HG02938 (cell line): ENCODE results near the gene ZBTB17.
"Not testable (repeated sequence)": the region's sequence is repeated elsewhere in the genome, so short reads cannot be mapped to it uniquely, and the experiment has no call there.

Source experiments
- ATAC-seq: cut with Tn5 transposase; IDR thresholded peaks from one replicate; pipeline ENCODE4 v1.9.1; 2021; ENCODE audit warnings: mild to moderate bottlenecking, moderate library complexity; ENCODE audit not compliant: unreplicated experiment

The ZBTB17 gene

GRCh38 chr1:15991427-15992186 lies 15.7 kb upstream of the ZBTB17 start:
- ATAC-seq, result no peak

DNA sequence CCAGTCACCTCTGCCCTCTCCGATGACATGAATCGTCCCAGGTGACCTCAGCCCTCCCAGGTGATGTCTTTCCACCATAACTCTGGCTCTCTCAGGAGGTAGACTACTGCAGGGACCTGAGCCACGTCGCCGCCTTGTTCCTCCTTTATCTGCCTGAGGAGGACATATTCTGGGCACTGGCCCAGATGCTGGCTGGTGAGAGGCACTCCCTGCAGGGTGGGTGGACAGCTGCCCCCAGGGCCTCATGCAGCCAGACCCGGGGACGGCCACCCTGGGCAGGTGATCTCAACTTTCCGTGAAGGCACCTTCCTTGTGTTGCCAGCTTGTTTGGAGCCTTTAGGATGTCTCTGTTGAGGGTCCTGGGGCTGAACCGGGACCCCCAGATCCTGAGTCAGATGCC lies 13.9 kb upstream of the ZBTB17 start:
- no peak for ATAC-seq

DNA sequence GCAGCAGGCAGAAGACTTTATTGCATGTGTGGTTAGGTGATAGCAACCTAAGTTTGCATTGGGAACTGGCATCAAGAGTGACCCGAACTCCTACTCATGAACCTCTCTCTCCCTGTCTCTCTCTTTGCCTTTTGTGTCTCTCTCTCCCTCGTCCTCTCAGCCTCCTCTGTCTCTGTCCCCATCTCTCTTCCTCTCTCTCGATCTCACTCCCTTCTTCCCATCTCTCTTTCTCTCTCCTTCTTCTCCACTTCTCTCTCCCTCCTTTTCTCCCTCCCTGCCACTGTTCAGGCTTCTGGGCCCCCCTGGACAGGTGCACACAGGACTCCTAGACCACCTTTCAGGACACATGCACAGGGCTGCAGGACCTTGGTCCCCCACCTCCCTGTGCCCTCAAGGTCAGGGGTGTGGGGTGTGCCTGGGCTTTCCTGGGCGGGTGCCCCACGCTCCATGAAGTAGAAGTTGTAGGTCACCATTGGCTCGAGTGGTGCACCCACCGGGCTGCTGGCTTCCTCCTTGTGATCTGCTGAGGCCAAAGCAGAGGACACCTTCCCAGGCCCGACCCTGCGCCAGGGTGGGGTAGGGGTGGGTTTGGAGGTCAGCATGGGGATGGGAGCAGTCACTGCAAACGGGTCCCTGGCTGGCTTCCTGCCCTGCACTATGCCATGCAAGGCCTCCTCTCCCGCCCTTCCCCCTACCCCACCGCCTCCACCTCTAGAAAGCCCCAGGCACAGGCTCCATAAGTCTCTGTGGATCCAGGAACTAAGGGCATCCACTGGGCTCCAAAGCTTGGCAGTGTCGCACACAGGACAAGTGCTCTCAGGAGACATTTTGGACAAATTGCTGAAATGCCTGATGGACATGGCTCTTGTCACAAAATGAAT lies 13.2 kb upstream of the ZBTB17 start:
- ATAC-seq, result no peak

- ATAC-seq, result no peak
These were observed 9.9 kb upstream of the ZBTB17 start for GRCh38 chr1:15985611-15986297.

GRCh38 chr1:15983275-15983674 lies 7.4 kb upstream of the ZBTB17 start:
- ATAC-seq, result no peak

- ATAC-seq, result no peak
These were observed 5.8 kb upstream of the ZBTB17 start for GRCh38 chr1:15981679-15982078.

DNA sequence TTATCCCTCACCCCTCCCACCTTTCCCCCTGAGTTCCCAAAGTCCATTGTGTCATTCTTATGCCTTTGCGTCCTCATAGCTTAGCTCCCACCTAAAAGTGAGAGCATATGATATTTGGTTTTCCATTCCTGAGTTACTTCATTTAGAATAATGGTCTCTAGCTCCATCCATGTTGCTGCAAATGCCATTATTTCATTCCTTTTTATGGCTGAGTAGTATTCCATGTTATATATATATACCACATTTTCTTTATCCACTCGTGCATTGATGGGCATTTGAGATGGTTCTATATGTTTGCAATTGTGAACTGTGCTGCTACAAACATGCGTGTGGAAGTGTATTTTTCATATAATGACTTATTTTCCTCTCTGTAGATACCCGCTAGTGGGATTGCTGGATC lies 2.0 kb upstream of the ZBTB17 start:
- ATAC-seq, result not testable (repeated sequence)

- peak; percentile 42 for ATAC-seq
These were observed 520 bp downstream of the ZBTB17 start for GRCh38 chr1:15975358-15975804.

- peak; percentile 21 for ATAC-seq
These were observed 1.0 kb downstream of the ZBTB17 start for GRCh38 chr1:15974855-15975254.

DNA sequence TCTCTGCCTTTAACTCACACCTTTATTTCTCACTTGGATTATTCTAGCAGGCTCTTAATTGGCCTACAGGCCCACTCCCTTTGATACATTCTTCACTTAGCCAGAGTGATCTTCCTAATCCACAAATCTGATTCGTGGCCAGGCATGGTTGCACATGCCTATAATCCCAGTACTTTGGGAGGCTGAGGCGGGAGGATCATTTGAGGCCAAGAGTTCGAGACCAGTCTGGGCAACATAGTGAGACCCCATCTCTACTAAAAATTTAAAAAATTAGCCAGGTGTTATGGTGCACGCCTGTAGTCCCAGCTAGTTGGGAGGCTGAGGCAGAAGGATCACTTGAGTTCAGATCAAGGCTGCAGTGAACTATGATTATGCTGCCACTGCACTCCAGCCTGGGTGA lies 2.1 kb downstream of the ZBTB17 start:
- no peak for ATAC-seq

DNA sequence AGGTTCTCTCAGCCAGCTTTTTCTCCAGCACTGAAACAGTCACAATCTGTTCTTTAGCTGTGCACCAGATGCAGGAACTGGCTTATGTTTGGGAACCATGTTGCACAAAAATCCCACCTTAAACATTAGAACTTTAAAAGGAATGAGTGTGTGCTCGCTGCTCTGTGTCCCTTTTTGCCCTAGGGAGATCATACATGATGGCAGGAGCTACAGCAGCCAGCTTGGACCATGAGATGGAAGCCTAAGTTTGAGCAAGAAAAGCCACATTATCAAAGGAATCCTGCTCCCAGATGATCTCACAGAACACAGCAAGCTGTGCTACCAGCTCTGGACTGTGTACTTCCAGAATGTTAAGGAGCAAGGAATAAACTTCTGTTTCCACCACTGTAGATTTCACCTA lies 3.5 kb downstream of the ZBTB17 start:
- ATAC-seq, result no peak

DNA sequence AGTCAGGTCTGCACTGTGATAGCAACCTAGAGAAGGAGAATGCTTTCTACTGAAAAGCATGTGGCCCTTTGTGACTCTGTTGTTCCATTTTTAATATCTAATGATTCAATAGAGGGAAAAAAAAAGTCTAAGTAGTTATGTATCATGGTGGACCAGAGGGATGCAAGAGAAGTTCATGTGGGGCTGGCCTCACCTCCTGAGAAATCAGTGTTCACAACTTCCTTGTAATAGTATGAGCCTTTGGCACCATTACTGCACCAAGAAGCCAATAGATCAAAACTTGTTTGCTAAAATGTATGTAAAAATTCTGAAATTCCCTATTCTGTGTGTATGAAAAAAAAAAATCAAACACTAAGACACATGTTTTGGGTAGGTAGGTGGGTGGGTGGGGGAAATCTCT lies 5.0 kb downstream of the ZBTB17 start:
- ATAC-seq, result no peak

DNA sequence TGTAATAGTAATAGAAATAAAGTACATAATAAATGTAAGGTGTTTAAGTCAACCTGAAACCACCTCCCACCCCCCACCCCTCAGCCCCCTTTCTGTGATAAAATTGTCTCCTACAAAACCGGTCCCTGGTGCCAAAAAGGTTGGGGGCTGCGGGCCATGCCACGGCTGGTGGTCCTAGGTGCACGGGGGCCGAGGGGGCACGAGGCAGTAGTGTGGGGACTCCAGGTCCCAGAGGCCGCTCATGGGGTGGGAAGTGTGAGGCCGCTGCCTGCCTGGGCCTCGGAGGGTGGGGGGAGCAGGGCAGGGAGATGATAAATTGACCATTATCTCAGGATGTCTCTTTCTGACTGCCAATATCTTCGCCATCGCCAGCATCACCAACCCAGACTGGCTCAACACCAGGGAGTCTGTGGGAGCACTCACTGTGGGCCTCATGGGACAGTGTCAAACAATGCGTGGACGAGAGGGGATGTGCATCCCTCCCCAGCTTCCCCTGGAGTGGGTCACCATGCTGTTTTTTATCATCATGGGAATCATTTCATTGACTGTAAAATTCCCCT lies 6.5 kb downstream of the ZBTB17 start:
- no peak for ATAC-seq

GRCh38 chr1:15968172-15968571 lies 7.7 kb downstream of the ZBTB17 start:
- no peak for ATAC-seq

- ATAC-seq, result no peak
These were observed 9.0 kb downstream of the ZBTB17 start for GRCh38 chr1:15966956-15967344.

- peak; percentile 78 for ATAC-seq
These were observed 9.6 kb downstream of the ZBTB17 start for GRCh38 chr1:15966081-15966955.

DNA sequence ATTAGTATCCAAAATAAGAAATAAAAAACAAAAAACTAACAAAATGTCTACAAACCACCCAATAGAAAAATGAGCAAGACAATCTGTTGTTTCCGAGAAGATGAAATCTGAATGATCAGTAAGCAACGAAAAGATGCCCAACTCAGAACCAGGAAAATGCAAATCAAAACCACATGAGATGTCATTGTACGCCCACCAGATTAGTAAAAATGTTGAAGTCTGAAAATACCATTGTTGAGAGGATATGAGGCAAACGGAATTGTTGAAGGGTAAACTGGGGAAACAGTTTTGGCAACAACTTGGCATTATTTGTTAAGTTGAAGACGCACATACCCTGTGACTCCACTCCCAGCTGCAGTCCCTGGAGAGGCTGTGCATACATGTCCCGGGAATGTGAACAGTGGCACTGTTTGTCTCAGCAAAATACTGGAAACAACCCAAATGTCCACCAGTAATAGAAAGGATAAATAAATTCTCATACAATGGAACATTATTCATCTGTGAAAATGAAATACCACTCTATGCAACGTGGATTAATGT lies 10.6 kb downstream of the ZBTB17 start:
- no peak for ATAC-seq

- no peak for ATAC-seq
These were observed 11.8 kb downstream of the ZBTB17 start for GRCh38 chr1:15963968-15964648.

GRCh38 chr1:15963363-15963967 lies 12.4 kb downstream of the ZBTB17 start:
- ATAC-seq, result no peak
